Measurements from ENCODE around the gene XRRA1.
"Not testable (repeated sequence)": the region's sequence is repeated elsewhere in the genome, so short reads cannot be mapped to it uniquely, and the experiment has no call there.

XRRA1 gene

GRCh38 chr11:74896311-74896710 lies 52.6 kb downstream of the XRRA1 start:
- DNase-seq, result no peak

GRCh38 chr11:74895340-74896116 lies 53.4 kb downstream of the XRRA1 start:
- no peak for DNase-seq

GRCh38 chr11:74893015-74893414 lies 55.9 kb downstream of the XRRA1 start:
- not testable (repeated sequence) for DNase-seq

GRCh38 chr11:74877132-74877531 lies 71.8 kb downstream of the XRRA1 start:
- DNase-seq, result peak; percentile 22 to 42 (median 32)

GRCh38 chr11:74871037-74871436 lies 77.9 kb downstream of the XRRA1 start:
- DNase-seq, result peak in 2 of 4 experiments; percentile 9 to 14

GRCh38 chr11:74870485-74870884 lies 78.4 kb downstream of the XRRA1 start:
- peak in 2 of 4 experiments; percentile 30 to 39 for DNase-seq

GRCh38 chr11:74866557-74866956 lies 82.3 kb downstream of the XRRA1 start:
- no peak for DNase-seq

- no peak for DNase-seq
Observed at GRCh38 chr11:74863410-74863809, 85.5 kb downstream of the XRRA1 start.

GRCh38 chr11:74860743-74861142 lies 88.1 kb downstream of the XRRA1 start:
- DNase-seq, result no peak

GRCh38 chr11:74853223-74853622 lies 95.7 kb downstream of the XRRA1 start:
- no peak for DNase-seq

- no peak for DNase-seq
Observed at GRCh38 chr11:74849525-74850391, 99.1 kb downstream of the XRRA1 start.

- no peak for DNase-seq
Observed at GRCh38 chr11:74847895-74848294, 101.0 kb downstream of the XRRA1 start.

- no peak for DNase-seq
Observed at GRCh38 chr11:74847395-74847794, 101.5 kb downstream of the XRRA1 start.

GRCh38 chr11:74846770-74847169 lies 102.1 kb downstream of the XRRA1 start:
- DNase-seq, result no peak

- no peak for DNase-seq
Observed at GRCh38 chr11:74845978-74846517, 102.8 kb downstream of the XRRA1 start.

GRCh38 chr11:74844865-74845264 lies 104.0 kb downstream of the XRRA1 start:
- no peak for DNase-seq

GRCh38 chr11:74844072-74844471 lies 104.8 kb downstream of the XRRA1 start:
- no peak for DNase-seq

GRCh38 chr11:74842967-74843366 lies 105.9 kb downstream of the XRRA1 start:
- DNase-seq, result no peak

GRCh38 chr11:74840486-74840885 lies 108.4 kb downstream of the XRRA1 start:
- DNase-seq, result no peak

GRCh38 chr11:74839971-74840370 lies 108.9 kb downstream of the XRRA1 start:
- DNase-seq, result peak; percentile 17 to 51 (median 43)

- DNase-seq, result peak in 3 of 4 experiments; percentile 22 to 41 (median 27)
Observed at GRCh38 chr11:74839446-74839845, 109.4 kb downstream of the XRRA1 start.

GRCh38 chr11:74838188-74838587 lies 110.7 kb downstream of the XRRA1 start:
- DNase-seq, result no peak

GRCh38 chr11:74837191-74837590 lies 111.7 kb downstream of the XRRA1 start:
- DNase-seq, result no peak

All from suppressor macrophage (primary cell).